Vagina (tissue), 2 donors: ENCODE data around the gene EMID1.

Experiments used
- POLR2A ChIP-seq, 2 donors: fragments of 450-650 bp; IDR thresholded peaks; one replicate each; pipeline ENCODE4 v1.6.1; 2017; ENCODE audit warnings: antibody characterized with exemption in 2 of 2, mild to moderate bottlenecking in 2 of 2, moderate library complexity in 2 of 2
- POLR2AphosphoS5 ChIP-seq, 2 donors: sonication (generic); formaldehyde crosslinking; IDR thresholded peaks; one replicate each; pipeline ENCODE4 v1.9.0; 2017; ENCODE audit warnings: antibody characterized with exemption in 2 of 2, mild to moderate bottlenecking in 2 of 2, low read depth in 1 of 2; ENCODE audit not compliant: insufficient read depth in 1 of 2

DNA sequence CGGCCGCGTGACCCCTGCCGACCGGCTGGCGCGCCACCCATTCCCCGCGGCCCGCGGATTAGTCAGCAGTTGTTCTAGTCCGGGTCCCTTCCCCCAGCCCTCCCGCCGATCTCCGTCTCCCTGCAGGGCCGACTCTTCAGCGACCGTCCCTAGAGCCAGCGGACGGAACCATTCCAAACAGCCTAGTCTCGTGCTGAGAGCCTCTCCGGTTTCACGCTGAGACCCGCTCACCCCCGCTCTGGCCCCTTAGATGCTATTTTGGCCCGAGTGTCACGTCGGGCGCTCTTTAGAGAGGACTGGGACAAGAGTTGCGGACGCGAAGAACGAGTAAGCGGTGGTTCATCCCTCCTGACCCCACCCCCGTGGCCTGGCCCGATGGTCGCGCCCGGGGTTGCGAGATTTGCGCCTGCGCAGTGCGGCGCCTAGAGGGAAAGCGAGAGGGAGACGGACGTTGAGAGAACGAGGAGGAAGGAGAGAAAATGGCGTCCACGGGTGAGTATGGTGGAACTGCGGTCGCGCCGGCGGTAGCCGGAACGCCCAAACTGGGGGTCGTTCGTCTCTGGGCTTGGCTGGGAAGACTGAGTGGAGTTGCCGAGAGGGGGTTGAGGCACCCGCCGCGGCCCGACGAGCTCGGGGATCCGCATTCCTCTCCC lies 62.3 kb downstream of the EMID1 start, which contains the start of the genes EWSR1 and RHBDD3:
- TF ChIP-seq POLR2A (IDR thresholded peaks at IDR 0.05) (peak in 1 of 2 donors; percentile 91), POLR2AphosphoS5 (IDR thresholded peaks at IDR 0.05; ENCODE audit: insufficient read depth in 1 of 2, low read depth in 1 of 2) (peak; percentile 97 to 99)
